ENCODE data around the gene WWTR1. TPM values are rescaled to one million over a fixed set of nuclear protein-coding genes. Genes with fewer than 3 reads are reported as not detected.

The WWTR1 gene
- total RNA-seq, 2 experiments from 2014 or later, result 0.31 to 0.53 TPM

DNA sequence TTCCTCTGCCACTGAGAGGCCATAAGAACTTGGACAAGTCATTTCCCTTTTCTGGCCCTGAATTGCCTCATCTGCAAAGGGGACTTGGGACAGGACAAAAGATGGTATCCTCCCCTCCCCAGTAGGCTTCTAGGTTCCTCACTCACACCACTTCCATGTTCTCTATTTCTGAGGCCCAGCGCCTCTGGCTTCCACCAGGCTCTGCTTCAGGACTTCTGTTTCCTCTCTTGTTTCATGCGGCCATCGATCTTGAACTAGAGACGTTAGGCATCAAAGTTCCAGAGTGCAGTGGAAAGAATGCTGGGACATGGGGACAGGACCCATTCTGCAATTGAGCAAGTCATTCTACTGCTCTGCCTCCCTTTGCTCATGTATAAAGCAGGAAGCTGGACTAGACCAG, 181.6 kb downstream of the WWTR1 start:
- ATAC-seq, result no peak
- H3K36me3 Mint-ChIP-seq (ENCODE audit: low read depth), result no peaks in the 10 kb centered on the region
- peaks cover 12% of the 10 kb centered on the region for H3K27me3 Mint-ChIP-seq (ENCODE audit: low read depth)
- H3K9me3 Mint-ChIP-seq (ENCODE audit: insufficient read depth), result no peaks in the 10 kb centered on the region
- peaks cover 8% of the 10 kb centered on the region for H3K4me1 Mint-ChIP-seq (ENCODE audit: low read depth)
- H3K4me3 Mint-ChIP-seq, result no peak overlapping the region
- ChIA-PET POLR2A (no interaction called here), CTCF (no interaction called here)
- H3K27ac Mint-ChIP-seq, result no peak overlapping the region
- DNase-seq, result no peak

DNA sequence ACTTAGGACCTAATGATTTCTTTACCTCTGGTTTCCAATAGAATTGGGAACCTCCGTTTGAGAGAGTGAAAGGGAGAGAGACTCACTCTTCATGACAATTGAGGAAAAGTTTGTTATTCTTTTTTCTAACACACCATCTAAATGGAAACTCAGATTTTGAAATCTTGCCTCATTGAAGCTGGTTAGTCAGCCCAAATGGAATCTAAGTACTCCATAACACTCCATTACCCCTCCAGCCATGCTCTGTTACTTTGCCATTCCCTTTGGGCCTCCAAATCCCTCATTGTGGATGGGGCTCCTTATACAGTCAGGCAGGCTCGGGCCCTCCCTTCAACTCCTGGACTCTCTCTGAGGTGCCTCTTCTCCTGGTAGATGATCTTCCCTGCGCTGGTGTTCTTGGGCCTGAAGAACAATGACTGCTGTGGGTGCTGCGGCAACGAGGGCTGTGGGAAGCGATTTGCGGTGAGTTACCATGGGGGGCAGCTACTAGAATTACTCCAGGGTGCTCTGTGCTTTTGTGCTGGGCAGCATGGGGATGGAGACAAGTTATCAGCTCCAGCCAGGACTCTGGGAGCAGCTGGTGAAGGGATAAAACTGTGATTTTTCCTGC, 182.3 kb downstream of the WWTR1 start:
- Mint-ChIP-seq H3K27me3 (ENCODE audit: low read depth) (peaks cover 12% of the 10 kb centered on the region), H3K4me1 (ENCODE audit: low read depth) (peaks cover 8% of the 10 kb centered on the region), H3K9me3 (ENCODE audit: insufficient read depth) (no peaks in the 10 kb centered on the region), H3K4me3 (no peak overlapping the region), H3K27ac (no peak overlapping the region), H3K36me3 (ENCODE audit: low read depth) (no peaks in the 10 kb centered on the region)
- DNase-seq (no peak), ATAC-seq (no peak)
- POLR2A ChIA-PET, result no interaction called here
- CTCF ChIA-PET, result no interaction called here

DNA sequence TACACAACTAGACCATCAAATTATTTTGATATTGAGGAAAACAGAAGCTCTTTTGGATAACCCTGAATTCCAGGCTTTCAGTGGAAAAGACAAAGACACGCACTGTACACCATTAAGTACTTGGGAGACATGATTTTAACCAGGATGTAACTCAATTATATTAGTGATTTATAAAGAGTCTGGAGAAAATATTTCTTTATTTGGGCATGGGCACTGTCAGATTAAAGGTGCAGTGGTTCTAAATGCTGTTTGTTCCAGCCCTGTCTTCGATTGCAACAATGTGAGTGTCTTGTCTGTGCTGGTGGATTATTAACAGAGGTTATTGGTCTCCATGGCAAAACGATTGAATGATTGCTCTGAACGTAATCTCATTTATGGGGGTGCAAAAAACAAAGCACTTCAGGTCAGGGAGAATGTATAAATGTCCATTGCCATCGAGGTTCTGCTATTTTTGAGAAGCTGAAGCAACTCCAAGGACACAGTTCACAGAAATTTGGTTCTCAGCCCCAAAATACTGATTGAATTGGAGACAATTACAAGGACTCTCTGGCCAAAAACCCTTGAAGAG, 183.5 kb downstream of the WWTR1 start, which contains the start of gene TM4SF4:
TM4SF4 (plus strand) TSS at position 448 of the 568 bp plus-strand sequence. CDS start 181 bp downstream, outside the sequence.
- ChIA-PET CTCF (interaction anchor here (1.2 kb wide), 1 partner anchor 38 kb away, joined by 4 read pairs; no protein-coding TSS in a partner anchor), POLR2A (no interaction called here)
- DNase-seq, result no peak
- Mint-ChIP-seq H3K27ac (no peak within 1 kb of the TSS), H3K4me1 (ENCODE audit: low read depth) (peaks cover 8% of the 10 kb centered on the region), H3K36me3 (ENCODE audit: low read depth) (no peaks in the 10 kb centered on the region), H3K4me3 (no peak within 1 kb of the TSS), H3K9me3 (ENCODE audit: insufficient read depth) (no peaks in the 10 kb centered on the region), H3K27me3 (ENCODE audit: low read depth) (peaks cover 12% of the 10 kb centered on the region)
- ATAC-seq, result no peak

DNA sequence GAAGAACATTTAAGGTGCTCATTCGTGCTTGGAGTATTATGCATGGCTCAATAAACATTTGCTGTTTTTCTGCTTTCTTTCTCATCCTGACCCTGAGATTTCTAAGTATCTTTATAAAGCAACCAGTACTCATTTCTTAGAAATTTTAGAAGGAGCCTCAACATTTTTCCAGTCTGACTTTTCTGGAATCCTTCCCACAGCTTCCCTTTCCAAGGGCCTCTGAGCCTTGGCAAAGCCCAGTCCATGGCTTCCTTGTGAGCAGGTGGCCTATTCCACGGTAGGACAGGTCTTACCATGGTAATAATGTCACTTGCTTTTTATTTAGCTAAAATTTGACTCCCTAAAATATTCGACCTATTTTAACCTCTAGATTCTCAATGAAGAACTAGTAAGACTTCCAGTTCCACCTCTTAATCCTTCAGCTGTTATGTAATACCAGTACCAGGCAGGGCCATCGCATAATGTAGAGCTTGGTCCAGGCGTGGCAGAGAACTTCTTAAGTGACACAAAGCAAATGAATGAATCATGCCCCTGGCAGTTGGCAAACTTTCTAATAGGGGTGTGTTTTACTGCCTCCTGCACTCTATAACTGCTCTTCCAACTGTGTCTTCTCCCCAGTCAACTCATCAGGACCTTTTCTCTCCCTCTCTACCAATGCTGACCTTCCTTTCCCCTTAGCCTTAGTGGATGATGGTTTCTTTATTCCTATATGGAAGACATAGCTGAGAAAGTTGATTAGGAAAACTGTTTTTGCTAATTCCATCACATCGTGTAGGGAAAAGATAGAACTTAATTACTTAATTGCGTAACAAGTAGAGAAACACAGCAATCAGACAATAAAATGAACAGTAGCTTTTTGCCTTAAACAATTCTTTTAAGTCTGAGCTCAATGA, 184.2 kb downstream of the WWTR1 start:
- no peak for ATAC-seq
- Mint-ChIP-seq H3K4me1 (ENCODE audit: low read depth) (peaks cover 8% of the 10 kb centered on the region), H3K36me3 (ENCODE audit: low read depth) (no peaks in the 10 kb centered on the region), H3K4me3 (no peak overlapping the region), H3K27ac (no peak overlapping the region), H3K9me3 (ENCODE audit: insufficient read depth) (no peaks in the 10 kb centered on the region), H3K27me3 (ENCODE audit: low read depth) (peaks cover 12% of the 10 kb centered on the region)
- ChIA-PET POLR2A (no interaction called here), CTCF (interaction anchor here (1.2 kb wide), 1 partner anchor 39 kb away, joined by 4 read pairs; no protein-coding TSS in a partner anchor)
- DNase-seq, result no peak

DNA sequence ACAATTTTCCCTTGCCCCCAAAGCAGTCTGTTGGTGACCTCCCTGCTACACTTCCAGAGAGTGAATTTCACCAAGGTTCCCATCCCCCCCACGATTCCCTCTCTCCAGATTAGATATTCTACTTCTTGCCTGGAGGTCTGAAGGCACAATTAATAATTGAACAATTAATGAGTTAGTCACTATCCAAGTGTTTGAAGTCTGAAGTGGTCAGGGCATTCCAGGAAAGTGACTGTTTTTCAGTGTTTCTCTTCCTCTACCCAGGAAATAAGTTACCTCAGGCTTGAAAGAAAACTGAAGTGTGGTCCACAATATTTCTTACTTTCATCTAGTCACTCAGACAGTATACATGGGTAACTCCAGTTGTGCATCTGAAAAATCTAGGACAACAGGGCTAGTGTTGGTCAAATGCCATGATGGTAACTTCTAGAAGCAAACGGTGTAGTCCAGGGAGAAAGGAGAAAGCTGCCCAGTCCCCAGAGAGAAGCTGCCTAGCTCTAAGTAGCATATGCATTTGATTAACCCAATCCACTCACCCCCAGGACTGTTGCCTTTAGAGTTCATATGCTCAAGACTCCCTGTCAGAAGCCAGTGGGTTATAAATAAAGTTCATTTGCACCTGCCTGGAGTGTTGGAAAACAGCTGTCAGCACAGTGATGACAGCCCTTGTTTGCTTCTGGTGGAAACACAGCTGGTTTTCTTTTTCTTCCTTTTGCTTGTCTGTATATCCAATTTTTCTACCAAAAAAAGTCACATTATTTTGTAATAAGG, 185.6 kb downstream of the WWTR1 start:
- ATAC-seq, result no peak
- ChIA-PET CTCF (no interaction called here), POLR2A (no interaction called here)
- Mint-ChIP-seq H3K36me3 (ENCODE audit: low read depth) (no peaks in the 10 kb centered on the region), H3K27ac (no peak overlapping the region), H3K9me3 (ENCODE audit: insufficient read depth) (no peaks in the 10 kb centered on the region), H3K27me3 (ENCODE audit: low read depth) (peaks cover 13% of the 10 kb centered on the region), H3K4me1 (ENCODE audit: low read depth) (peaks cover 8% of the 10 kb centered on the region), H3K4me3 (no peak overlapping the region)
- no peak for DNase-seq

DNA sequence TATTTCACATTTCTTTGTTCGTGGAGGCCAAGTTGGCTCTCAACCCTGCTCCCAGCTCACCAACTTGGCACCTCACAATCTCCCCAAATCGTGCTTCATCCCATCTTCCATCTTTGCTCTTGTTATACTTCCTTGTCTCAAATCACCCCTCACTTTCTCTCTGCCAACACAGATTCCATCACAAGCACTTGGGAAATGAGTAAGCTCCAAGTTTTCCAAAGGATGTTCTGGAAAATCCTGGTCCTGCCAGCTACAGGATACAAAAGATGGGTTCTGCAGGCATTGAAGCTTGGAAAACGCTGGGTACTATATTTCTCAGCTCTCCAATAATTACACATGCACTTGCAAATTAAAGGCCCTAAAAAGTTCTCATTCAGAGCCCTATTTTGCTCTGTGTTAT, 187.4 kb downstream of the WWTR1 start:
- ChIA-PET CTCF (interaction anchor here (0.8 to 0.9 kb wide), 2 partner anchors 10 to 19 kb away, joined by 3 read pairs; no protein-coding TSS in a partner anchor), POLR2A (no interaction called here)
- H3K27me3 Mint-ChIP-seq (ENCODE audit: low read depth), result peaks cover 13% of the 10 kb centered on the region
- no peaks in the 10 kb centered on the region for H3K36me3 Mint-ChIP-seq (ENCODE audit: low read depth)
- no peak overlapping the region for H3K4me3 Mint-ChIP-seq
- DNase-seq (no peak), ATAC-seq (no peak)
- H3K9me3 Mint-ChIP-seq (ENCODE audit: insufficient read depth), result no peaks in the 10 kb centered on the region
- peaks cover 8% of the 10 kb centered on the region for H3K4me1 Mint-ChIP-seq (ENCODE audit: low read depth)
- H3K27ac Mint-ChIP-seq, result no peak overlapping the region

DNA sequence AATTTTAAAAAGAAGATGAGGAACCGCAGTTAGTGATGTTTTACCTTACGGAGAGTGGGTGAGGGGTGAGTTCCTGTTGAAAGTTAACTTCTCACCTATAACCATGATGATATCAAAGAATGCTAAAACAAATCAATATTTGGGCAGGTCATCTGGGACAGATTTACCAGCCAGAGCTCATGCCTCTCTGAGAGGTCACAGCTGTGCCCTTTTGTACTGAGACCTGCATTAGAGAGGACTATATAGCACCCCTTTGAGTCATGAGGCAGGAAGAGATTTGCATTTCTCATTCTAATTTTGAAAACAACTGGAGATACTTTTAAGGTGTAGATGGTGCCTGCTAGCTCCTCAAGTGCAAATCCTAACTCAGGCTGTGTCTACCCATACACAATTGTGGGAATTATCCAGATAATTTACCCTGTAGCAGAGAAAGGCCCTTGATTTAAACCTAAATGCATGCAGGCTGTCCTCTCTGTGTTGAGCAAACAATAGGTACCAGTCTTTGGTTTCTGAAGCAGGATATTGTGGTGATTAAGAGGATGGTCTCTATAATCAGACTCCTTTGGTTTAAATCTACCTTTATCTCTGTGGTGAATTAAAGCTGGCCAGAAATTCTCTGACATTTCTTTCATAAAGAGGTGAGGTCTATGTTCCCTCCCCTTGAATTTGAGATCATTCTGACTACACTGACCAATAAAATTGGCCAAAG, 189.2 kb downstream of the WWTR1 start:
- CTCF ChIA-PET, result no interaction called here
- DNase-seq, result no peak
- Mint-ChIP-seq H3K36me3 (ENCODE audit: low read depth) (no peaks in the 10 kb centered on the region), H3K27me3 (ENCODE audit: low read depth) (peaks cover 11% of the 10 kb centered on the region), H3K4me3 (no peak overlapping the region), H3K9me3 (ENCODE audit: insufficient read depth) (no peaks in the 10 kb centered on the region), H3K4me1 (ENCODE audit: low read depth) (peaks cover 8% of the 10 kb centered on the region), H3K27ac (no peak overlapping the region)
- ATAC-seq, result no peak
- POLR2A ChIA-PET, result no interaction called here

Other genes with a start within 250 kb of the WWTR1 start
- not detected for gene TM4SF4, start 183.3 kb downstream of the WWTR1 start, total RNA-seq
- gene COMMD2, start 94.5 kb upstream of the WWTR1 start, total RNA-seq, result 10 to 100 TPM; 32.3 to 35.1 TPM
- not detected for gene ANKUB1, start 134.5 kb upstream of the WWTR1 start, total RNA-seq
- 10 to 100 TPM; 30.6 to 31.3 TPM for gene RNF13, start 155.2 kb upstream of the WWTR1 start, total RNA-seq